K562 (cell line): Measurements from ENCODE around the gene TEX14. TPM values are rescaled to one million over a fixed set of nuclear protein-coding genes. Genes with fewer than 3 reads are reported as not detected.

Experiments used
- ARHGAP35 ChIP-seq: fragments of 450-650 bp; IDR thresholded peaks from 2 replicates; pipeline ENCODE4 v1.6.1; 2018; ENCODE audit not compliant: partially characterized antibody
- EWSR1 ChIP-seq: fragments of 450-650 bp; IDR thresholded peaks from 2 replicates; pipeline ENCODE4 v1.6.1; 2018; ENCODE audit warnings: borderline replicate concordance, mild to moderate bottlenecking, low read depth, moderate library complexity; ENCODE audit not compliant: partially characterized antibody
- GATAD2B ChIP-seq: fragments of 450-650 bp; IDR thresholded peaks from 2 replicates; pipeline ENCODE4 v1.6.1; 2017; ENCODE audit warnings: mild to moderate bottlenecking, borderline replicate concordance
- KLF13 ChIP-seq: fragments of 450-650 bp; IDR thresholded peaks from 2 replicates; pipeline ENCODE4 v1.6.1; 2016; ENCODE audit warnings: missing genetic modification characterization, low read depth, mild to moderate bottlenecking, missing compliant biosample characterization, moderate library complexity, borderline replicate concordance
- MTA2 ChIP-seq: fragments of 450-650 bp; IDR thresholded peaks from 2 replicates; pipeline ENCODE4 v1.6.1; 2016; ENCODE audit warnings: low read depth
- NFIX ChIP-seq: fragments of 250-450 bp; sonication (Bioruptor Pico); IDR thresholded peaks from 2 replicates; pipeline ENCODE4 v1.4.0; 2020; ENCODE audit warnings: low read depth, mild to moderate bottlenecking, moderate library complexity
- NR3C1 ChIP-seq: sonication (generic); formaldehyde crosslinking; IDR thresholded peaks from 2 replicates; pipeline ENCODE4 v1.8.1; 2022; ENCODE audit warnings: missing genetic modification reagents
- RBM39 ChIP-seq: fragments of 200-400 bp; formaldehyde crosslinking; optimal IDR thresholded peaks from 2 replicates; pipeline ENCODE3; 2018; ENCODE audit warnings: low read depth, low read length
- RHOXF2B ChIP-seq: fragments of 250-450 bp; sonication (Bioruptor Pico); conservative IDR thresholded peaks from 2 replicates; pipeline ENCODE4 v1.5.1; 2021
- SAP30 ChIP-seq: fragments of 200-600 bp; sonication (generic); IDR thresholded peaks from 2 replicates; pipeline ENCODE4 v1.6.1; 2012; ENCODE audit warnings: borderline replicate concordance, low read depth, mild to moderate bottlenecking, moderate library complexity, low read length, control low read depth, inconsistent platforms; ENCODE audit not compliant: insufficient read depth, poor library complexity, severe bottlenecking
- SMC3 ChIP-seq: conservative IDR thresholded peaks from 2 replicates; pipeline ENCODE4 v1.6.1; 2011; ENCODE audit warnings: low read depth, low read length, improper control_type of control experiment; ENCODE audit not compliant: insufficient read depth
- WHSC1 ChIP-seq: IDR thresholded peaks from one replicate; pipeline ENCODE4 v1.6.1; 2012; ENCODE audit warnings: low read length, control low read depth, inconsistent platforms
- ZBTB8A ChIP-seq: fragments of 450-650 bp; IDR thresholded peaks from 2 replicates; pipeline ENCODE4 v1.6.1; 2018; ENCODE audit warnings: mild to moderate bottlenecking, moderate library complexity; ENCODE audit not compliant: partially characterized antibody
- ZNF121 ChIP-seq: sonication (generic); formaldehyde crosslinking; conservative IDR thresholded peaks from 2 replicates; pipeline ENCODE4 v1.8.0; 2022; ENCODE audit warnings: missing genetic modification reagents
- ZNF217 ChIP-seq: sonication (generic); formaldehyde crosslinking; IDR thresholded peaks from 2 replicates; pipeline ENCODE4 v1.8.0; 2022; ENCODE audit warnings: mild to moderate bottlenecking, missing genetic modification reagents
- ZNF24 ChIP-seq: fragments of 450-650 bp; IDR thresholded peaks from 2 replicates; pipeline ENCODE4 v1.6.1; 2016
- ZNF311 ChIP-seq: fragments of 250-450 bp; sonication (Bioruptor Pico); IDR thresholded peaks from 2 replicates; pipeline ENCODE4 v1.4.0; 2020; ENCODE audit warnings: mild to moderate bottlenecking, moderate library complexity
- ZNF511 ChIP-seq: sonication (generic); formaldehyde crosslinking; IDR thresholded peaks from 2 replicates; pipeline ENCODE4 v1.8.0; 2022; ENCODE audit warnings: mild to moderate bottlenecking, missing genetic modification reagents
- ZNF583 ChIP-seq: fragments of 250-450 bp; sonication (Bioruptor Pico); IDR thresholded peaks from 2 replicates; pipeline ENCODE4 v1.4.0; 2020
- ZNF764 ChIP-seq: fragments of 250-450 bp; sonication (Bioruptor Pico); IDR thresholded peaks from 2 replicates; pipeline ENCODE4 v1.4.0; 2020; ENCODE audit warnings: low read depth, mild to moderate bottlenecking, moderate library complexity
- polyA plus RNA-seq, 8 experiments: library from polyadenylated mRNA; depleted of rRNA in 4 of 8; stranded (reverse) in 5 of 8; unstranded in 3 of 8; fragments of >200 nt; fragmentation: Nextera tagmentation in 2 of 8; fragmentation: Illumina TruSeq in 1 of 8; extraction: Ambion mirVana in 2 of 8; extraction: Trizol in 1 of 8; gene quantifications; 2 replicates each; pipeline versions ENCODE4 v1.2.1 to v1.2.3, GENCODE V29; 2011 to 2014; ENCODE audit warnings: inconsistent platforms in 1 of 8, missing spikeins in 1 of 8
- total RNA-seq, 7 experiments: library from RNA; depleted of rRNA in 6 of 7; stranded (reverse); fragments of >200 nt in 6 of 7; fragmentation: Illumina TruSeq in 2 of 7; extraction: Trizol in 2 of 7; gene quantifications; 2 replicates each; pipeline versions ENCODE4 v1.2.1 to v1.2.3, GENCODE V29; 2011 to 2021; ENCODE audit warnings: low replicate concordance in 1 of 7
- TF ChIP-seq, protein P1 (sequence below): fragments of 250-450 bp; sonication (Bioruptor Pico); IDR thresholded peaks from 2 replicates; pipeline ENCODE4 v1.4.0; 2020

Gene TEX14
- total and polyA plus RNA-seq, 9 of the 15 experiments (the other 6 are each of a cell fraction or from before 2014, with no cell fraction given): 0.05 to 0.12 (median 0.09) TPM; not detected in 1

- TF ChIP-seq ZNF511 (CRISPR knock-in tag): no peak
- TF ChIP-seq ZNF217 (CRISPR knock-in tag): no peak
- TF ChIP-seq NFIX (CRISPR knock-in tag): no peak
- TF ChIP-seq WHSC1: no peak
- no peak for TF ChIP-seq ZNF121 (CRISPR knock-in tag)
- no peak for TF ChIP-seq ZBTB8A
- no peak for TF ChIP-seq ZNF24
- no peak for TF ChIP-seq NR3C1 (CRISPR knock-in tag)
- TF ChIP-seq ZNF583 (CRISPR knock-in tag): no peak
- no peak for TF ChIP-seq ZNF764 (CRISPR knock-in tag)
- no peak for TF ChIP-seq SAP30
- peak; percentile 84 for TF ChIP-seq ARHGAP35
- TF ChIP-seq, protein P1, sequence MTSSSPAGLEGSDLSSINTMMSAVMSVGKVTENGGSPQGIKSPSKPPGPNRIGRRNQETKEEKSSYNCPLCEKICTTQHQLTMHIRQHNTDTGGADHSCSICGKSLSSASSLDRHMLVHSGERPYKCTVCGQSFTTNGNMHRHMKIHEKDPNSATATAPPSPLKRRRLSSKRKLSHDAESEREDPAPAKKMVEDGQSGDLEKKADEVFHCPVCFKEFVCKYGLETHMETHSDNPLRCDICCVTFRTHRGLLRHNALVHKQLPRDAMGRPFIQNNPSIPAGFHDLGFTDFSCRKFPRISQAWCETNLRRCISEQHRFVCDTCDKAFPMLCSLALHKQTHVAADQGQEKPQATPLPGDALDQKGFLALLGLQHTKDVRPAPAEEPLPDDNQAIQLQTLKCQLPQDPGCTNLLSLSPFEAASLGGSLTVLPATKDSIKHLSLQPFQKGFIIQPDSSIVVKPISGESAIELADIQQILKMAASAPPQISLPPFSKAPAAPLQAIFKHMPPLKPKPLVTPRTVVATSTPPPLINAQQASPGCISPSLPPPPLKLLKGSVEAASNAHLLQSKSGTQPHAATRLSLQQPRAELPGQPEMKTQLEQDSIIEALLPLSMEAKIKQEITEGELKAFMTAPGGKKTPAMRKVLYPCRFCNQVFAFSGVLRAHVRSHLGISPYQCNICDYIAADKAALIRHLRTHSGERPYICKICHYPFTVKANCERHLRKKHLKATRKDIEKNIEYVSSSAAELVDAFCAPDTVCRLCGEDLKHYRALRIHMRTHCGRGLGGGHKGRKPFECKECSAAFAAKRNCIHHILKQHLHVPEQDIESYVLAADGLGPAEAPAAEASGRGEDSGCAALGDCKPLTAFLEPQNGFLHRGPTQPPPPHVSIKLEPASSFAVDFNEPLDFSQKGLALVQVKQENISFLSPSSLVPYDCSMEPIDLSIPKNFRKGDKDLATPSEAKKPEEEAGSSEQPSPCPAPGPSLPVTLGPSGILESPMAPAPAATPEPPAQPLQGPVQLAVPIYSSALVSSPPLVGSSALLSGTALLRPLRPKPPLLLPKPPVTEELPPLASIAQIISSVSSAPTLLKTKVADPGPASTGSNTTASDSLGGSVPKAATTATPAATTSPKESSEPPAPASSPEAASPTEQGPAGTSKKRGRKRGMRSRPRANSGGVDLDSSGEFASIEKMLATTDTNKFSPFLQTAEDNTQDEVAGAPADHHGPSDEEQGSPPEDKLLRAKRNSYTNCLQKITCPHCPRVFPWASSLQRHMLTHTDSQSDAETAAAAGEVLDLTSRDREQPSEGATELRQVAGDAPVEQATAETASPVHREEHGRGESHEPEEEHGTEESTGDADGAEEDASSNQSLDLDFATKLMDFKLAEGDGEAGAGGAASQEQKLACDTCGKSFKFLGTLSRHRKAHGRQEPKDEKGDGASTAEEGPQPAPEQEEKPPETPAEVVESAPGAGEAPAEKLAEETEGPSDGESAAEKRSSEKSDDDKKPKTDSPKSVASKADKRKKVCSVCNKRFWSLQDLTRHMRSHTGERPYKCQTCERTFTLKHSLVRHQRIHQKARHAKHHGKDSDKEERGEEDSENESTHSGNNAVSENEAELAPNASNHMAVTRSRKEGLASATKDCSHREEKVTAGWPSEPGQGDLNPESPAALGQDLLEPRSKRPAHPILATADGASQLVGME (CRISPR knock-in tag): no peak
- no peak for TF ChIP-seq SMC3
- TF ChIP-seq EWSR1: no peak
- no peak for TF ChIP-seq MTA2
- TF ChIP-seq KLF13: no peak
- no peak for TF ChIP-seq ZNF311
- TF ChIP-seq GATAD2B: no peak
- TF ChIP-seq RHOXF2B (CRISPR knock-in tag): no peak
- TF ChIP-seq RBM39: no peak
Measured at GRCh38 chr17:58665946-58666857, 25.6 kb downstream of the TEX14 start (continued).
